PFSK-1 (cell line): ENCODE data around the gene ALMS1.

ENCODE experiments used
- FOXP2 ChIP-seq: optimal IDR thresholded peaks from 2 replicates; pipeline ENCODE3; 2011; ENCODE audit warnings: borderline replicate concordance, control low read depth, inconsistent platforms; ENCODE audit not compliant: insufficient read depth; ENCODE audit errors: extremely low read length, extremely low read depth
- POLR2AphosphoS5 ChIP-seq: IDR thresholded peaks from 2 replicates; pipeline ENCODE4 v1.6.1; 2012; ENCODE audit warnings: low read depth, mild to moderate bottlenecking, control low read depth, low read length, moderate library complexity
- REST ChIP-seq, 2 experiments: IDR thresholded peaks; 2 replicates each; pipeline versions ENCODE4 v1.6.1 to v1.8.0; 2011 to 2012; ENCODE audit warnings: low read depth in 2 of 2, low read length in 2 of 2, control low read depth in 1 of 2, inconsistent platforms in 1 of 2, mild to moderate bottlenecking in 1 of 2, moderate library complexity in 1 of 2; ENCODE audit not compliant: insufficient read depth in 1 of 2
- SIN3A ChIP-seq: IDR thresholded peaks from 2 replicates; pipeline ENCODE4 v1.6.1; 2012; ENCODE audit warnings: mild to moderate bottlenecking, low read length, moderate library complexity, borderline replicate concordance; ENCODE audit not compliant: insufficient read depth
- TAF1 ChIP-seq: IDR thresholded peaks from 2 replicates; pipeline ENCODE4 v1.6.1; 2012; ENCODE audit warnings: low read length, control low read depth, borderline replicate concordance; ENCODE audit not compliant: insufficient read depth

The ALMS1 gene

GRCh38 chr2:73376681-73377080, 9.0 kb upstream of the ALMS1 start:
- TF ChIP-seq REST (IDR thresholded peaks at IDR 0.05; ENCODE audit: insufficient read depth in 1 of 2, low read depth in 2 of 2, low read length in 2 of 2) (no peak), POLR2AphosphoS5 (no peak), TAF1 (no peak), FOXP2 (no peak), SIN3A (no peak)

- TF ChIP-seq REST (IDR thresholded peaks at IDR 0.05; ENCODE audit: insufficient read depth in 1 of 2, low read depth in 2 of 2, low read length in 2 of 2) (no peak), TAF1 (no peak), POLR2AphosphoS5 (no peak), FOXP2 (no peak), SIN3A (no peak)
These were observed 2.6 kb upstream of the ALMS1 start for GRCh38 chr2:73383036-73383435.

- TF ChIP-seq TAF1: no peak
- TF ChIP-seq REST (IDR thresholded peaks at IDR 0.05; ENCODE audit: insufficient read depth in 1 of 2, low read depth in 2 of 2, low read length in 2 of 2): no peak
- TF ChIP-seq FOXP2: no peak
- TF ChIP-seq POLR2AphosphoS5: no peak
- TF ChIP-seq SIN3A: no peak
These were observed 523 bp upstream of the ALMS1 start for GRCh38 chr2:73385123-73385503.

- no peak for TF ChIP-seq TAF1
- no peak for TF ChIP-seq FOXP2
- TF ChIP-seq REST (IDR thresholded peaks at IDR 0.05; ENCODE audit: insufficient read depth in 1 of 2, low read depth in 2 of 2, low read length in 2 of 2): no peak
- TF ChIP-seq SIN3A: no peak
- no peak; the same call in 1 of the 2 replicates for TF ChIP-seq POLR2AphosphoS5
These were observed 769 bp downstream of the ALMS1 start for GRCh38 chr2:73386342-73386868.
